GM12875 (cell line): ENCODE results near the gene COL6A3.
"Not testable (repeated sequence)": the region's sequence is repeated elsewhere in the genome, so short reads cannot be mapped to it uniquely, and the experiment has no call there.

Source experiments
- H3K4me3 ChIP-seq: one replicate; pipeline ENCODE4 v1.5.1; 2011; ENCODE audit warnings: low read depth, low read length, control low read depth
- CTCF ChIP-seq: IDR thresholded peaks from 2 replicates; pipeline ENCODE4 v1.5.1; 2011; ENCODE audit warnings: low read depth, mild to moderate bottlenecking, control low read depth, inconsistent platforms, low read length, moderate library complexity, borderline replicate concordance; ENCODE audit not compliant: insufficient read depth

Gene COL6A3

GRCh38 chr2:237361194-237362004 is 52.6 kb downstream of the COL6A3 start:
- TF ChIP-seq CTCF: no peak
- H3K4me3 ChIP-seq: no peak overlapping the region

- no peak for TF ChIP-seq CTCF
- no peak overlapping the region for H3K4me3 ChIP-seq
Measured at GRCh38 chr2:237359894-237360780, 53.8 kb downstream of the COL6A3 start.

GRCh38 chr2:237359518-237359840 is 54.5 kb downstream of the COL6A3 start:
- H3K4me3 ChIP-seq: no peak overlapping the region
- no peak for TF ChIP-seq CTCF

GRCh38 chr2:237358721-237359517 is 55.0 kb downstream of the COL6A3 start:
- no peak overlapping the region for H3K4me3 ChIP-seq
- TF ChIP-seq CTCF: no peak

- no peak overlapping the region for H3K4me3 ChIP-seq
- TF ChIP-seq CTCF: no peak
Measured at GRCh38 chr2:237355701-237356100, 58.3 kb downstream of the COL6A3 start.

- no peak for TF ChIP-seq CTCF
- H3K4me3 ChIP-seq: no peak overlapping the region
Measured at GRCh38 chr2:237354892-237355291, 59.1 kb downstream of the COL6A3 start.

- H3K4me3 ChIP-seq: not testable (repeated sequence)
Measured at GRCh38 chr2:237354172-237354571, 59.8 kb downstream of the COL6A3 start.
